Memory B cell (primary cell): ENCODE measurements around the gene METRNL.
"Not testable (repeated sequence)": the region's sequence is repeated elsewhere in the genome, so short reads cannot be mapped to it uniquely, and the experiment has no call there.

Experiments used
- ATAC-seq: fragments of 150-1000 bp; cut with Tn5 transposase; 2 replicates; pipeline ENCODE4 v1.10.0; 2021; ENCODE audit warnings: low read depth, mild to moderate bottlenecking, moderate library complexity
- DNase-seq, 2 donors: peaks; one replicate each; pipeline ENCODE4 v3.0.0; 2022; ENCODE audit warnings: low spot score in 2 of 2
- H3K27ac Mint-ChIP-seq: one replicate; pipeline ENCODE4 v1.8.0; 2022; ENCODE audit warnings: mild to moderate bottlenecking, moderate library complexity, mixed read lengths
- H3K27me3 Mint-ChIP-seq: one replicate; pipeline ENCODE4 v1.8.0; 2022; ENCODE audit warnings: mixed read lengths
- H3K36me3 Mint-ChIP-seq: one replicate; pipeline ENCODE4 v1.8.0; 2022; ENCODE audit warnings: mild to moderate bottlenecking, mixed read lengths
- H3K4me1 Mint-ChIP-seq: one replicate; pipeline ENCODE4 v1.8.0; 2022; ENCODE audit warnings: mixed read lengths
- H3K4me3 Mint-ChIP-seq: one replicate; pipeline ENCODE4 v1.8.0; 2022; ENCODE audit warnings: mild to moderate bottlenecking, moderate library complexity, mixed read lengths
- H3K9me3 Mint-ChIP-seq: one replicate; pipeline ENCODE4 v1.8.0; 2022; ENCODE audit warnings: mixed read lengths

Gene METRNL

DNA sequence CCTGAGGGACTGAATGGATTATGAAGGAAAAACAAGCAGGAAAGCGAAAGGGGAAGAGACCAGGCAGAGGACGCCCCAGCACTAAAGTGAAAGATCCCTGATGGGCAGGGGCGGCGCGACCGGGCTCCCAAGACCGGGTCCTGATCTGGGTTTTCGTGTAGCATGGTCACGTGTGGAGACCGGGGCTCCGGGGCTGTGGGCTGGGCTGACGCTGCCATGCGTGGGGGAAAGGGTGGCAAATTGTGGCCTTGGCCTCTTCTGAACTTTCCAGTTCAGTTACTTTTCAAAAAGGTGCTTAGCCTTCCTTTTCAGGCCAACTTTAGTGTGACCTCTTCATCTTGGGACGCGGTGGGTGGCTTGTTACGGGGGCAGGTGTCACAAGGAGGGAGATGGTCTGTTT lies 57.5 kb downstream of the METRNL start:
- Mint-ChIP-seq H3K9me3 (no peaks in the 10 kb centered on the region), H3K36me3 (no peaks in the 10 kb centered on the region), H3K27ac (no peak overlapping the region), H3K27me3 (peaks cover 8% of the 10 kb centered on the region), H3K4me1 (no peaks in the 10 kb centered on the region), H3K4me3 (no peak overlapping the region)
- ATAC-seq (no peak), DNase-seq (no peak)

DNA sequence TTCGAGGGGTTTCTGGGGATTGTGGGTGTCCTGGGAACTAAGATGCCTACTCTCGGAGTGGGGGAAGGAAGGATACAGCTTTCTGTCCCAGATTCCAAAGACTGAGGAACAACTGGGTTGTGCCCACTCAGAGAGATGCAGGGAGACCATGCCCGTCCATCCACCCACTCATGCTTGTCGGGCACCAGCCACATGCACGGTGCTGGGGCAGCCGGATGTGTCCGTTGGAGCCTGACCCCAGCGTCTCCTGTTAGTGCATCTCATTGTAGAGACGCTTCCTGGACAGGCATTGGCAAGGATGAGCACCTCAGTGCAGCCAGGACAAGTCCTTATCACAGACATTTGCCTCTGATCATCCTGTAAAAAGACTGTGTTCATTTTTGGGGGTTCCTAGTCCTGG lies 58.1 kb downstream of the METRNL start:
- H3K4me3 Mint-ChIP-seq: no peak overlapping the region
- DNase-seq (no peak), ATAC-seq (no peak)
- no peaks in the 10 kb centered on the region for H3K4me1 Mint-ChIP-seq
- no peaks in the 10 kb centered on the region for H3K36me3 Mint-ChIP-seq
- peaks cover 7% of the 10 kb centered on the region for H3K27me3 Mint-ChIP-seq
- H3K27ac Mint-ChIP-seq: no peak overlapping the region
- H3K9me3 Mint-ChIP-seq: peaks cover 3% of the 10 kb centered on the region

GRCh38 chr17:83138820-83139219 lies 59.4 kb downstream of the METRNL start:
- Mint-ChIP-seq H3K27ac (no peak overlapping the region), H3K4me1 (no peaks in the 10 kb centered on the region), H3K9me3 (peaks cover 4% of the 10 kb centered on the region), H3K27me3 (peaks cover 8% of the 10 kb centered on the region), H3K36me3 (no peaks in the 10 kb centered on the region), H3K4me3 (no peak overlapping the region)
- ATAC-seq: no peak
- no peak for DNase-seq

DNA sequence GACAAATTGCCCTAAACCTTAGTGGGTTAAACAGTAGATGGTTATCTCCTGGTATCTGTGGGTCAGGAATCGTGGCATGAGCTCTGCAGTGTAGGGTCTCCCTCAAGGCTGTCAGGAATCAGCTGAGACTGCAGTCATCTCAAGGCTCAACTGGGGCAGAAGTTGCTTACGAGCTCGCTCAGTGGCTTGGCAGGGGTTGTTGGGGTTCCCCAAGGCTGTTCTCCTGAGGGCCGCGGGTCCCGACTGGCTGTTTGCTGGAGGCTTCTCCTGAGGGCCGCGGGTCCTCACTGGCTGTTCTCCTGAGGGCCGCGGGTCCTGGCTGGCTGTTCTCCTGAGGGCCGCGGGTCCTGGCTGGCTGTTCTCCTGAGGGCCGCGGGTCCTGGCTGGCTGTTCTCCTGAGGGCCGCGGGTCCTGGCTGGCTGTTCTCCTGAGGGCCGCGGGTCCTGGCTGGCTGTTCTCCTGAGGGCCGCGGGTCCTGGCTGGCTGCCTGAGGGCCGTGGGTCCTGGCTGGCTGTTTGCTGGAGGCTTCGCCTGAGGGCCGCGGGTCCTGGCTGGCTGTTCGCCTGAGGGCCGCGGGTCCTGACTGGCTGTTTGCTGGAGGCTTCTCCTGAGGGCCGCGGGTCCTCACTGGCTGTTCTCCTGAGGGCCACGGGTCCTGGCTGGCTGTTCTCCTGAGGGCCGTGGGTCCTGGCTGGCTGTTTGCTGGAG lies 60.3 kb downstream of the METRNL start:
- not testable (repeated sequence) for DNase-seq, H3K27me3 Mint-ChIP-seq, H3K27ac Mint-ChIP-seq, H3K36me3 Mint-ChIP-seq, H3K9me3 Mint-ChIP-seq, H3K4me3 Mint-ChIP-seq, ATAC-seq, H3K4me1 Mint-ChIP-seq

DNA sequence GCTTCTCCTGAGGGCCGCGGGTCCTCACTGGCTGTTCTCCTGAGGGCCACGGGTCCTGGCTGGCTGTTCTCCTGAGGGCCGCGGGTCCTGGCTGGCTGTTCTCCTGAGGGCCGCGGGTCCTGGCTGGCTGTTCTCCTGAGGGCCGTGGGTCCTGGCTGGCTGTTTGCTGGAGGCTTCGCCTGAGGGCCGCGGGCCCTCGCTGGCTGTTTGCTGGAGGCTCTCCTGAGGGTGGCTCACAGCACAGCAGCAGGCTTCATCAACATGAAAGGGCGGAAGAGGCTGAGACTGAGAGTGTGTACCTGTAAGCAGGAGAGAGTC lies 60.8 kb downstream of the METRNL start:
- H3K4me3 Mint-ChIP-seq, H3K4me1 Mint-ChIP-seq, H3K36me3 Mint-ChIP-seq, H3K27me3 Mint-ChIP-seq, H3K27ac Mint-ChIP-seq, H3K9me3 Mint-ChIP-seq, ATAC-seq, DNase-seq: not testable (repeated sequence)

- Mint-ChIP-seq H3K4me1 (no peaks in the 10 kb centered on the region), H3K4me3 (no peak overlapping the region), H3K9me3 (peaks cover 7% of the 10 kb centered on the region), H3K27ac (no peak overlapping the region), H3K36me3 (no peaks in the 10 kb centered on the region), H3K27me3 (peaks cover 5% of the 10 kb centered on the region)
- ATAC-seq (no peak), DNase-seq (no peak)
Measured at GRCh38 chr17:83142619-83143018, 63.2 kb downstream of the METRNL start.

DNA sequence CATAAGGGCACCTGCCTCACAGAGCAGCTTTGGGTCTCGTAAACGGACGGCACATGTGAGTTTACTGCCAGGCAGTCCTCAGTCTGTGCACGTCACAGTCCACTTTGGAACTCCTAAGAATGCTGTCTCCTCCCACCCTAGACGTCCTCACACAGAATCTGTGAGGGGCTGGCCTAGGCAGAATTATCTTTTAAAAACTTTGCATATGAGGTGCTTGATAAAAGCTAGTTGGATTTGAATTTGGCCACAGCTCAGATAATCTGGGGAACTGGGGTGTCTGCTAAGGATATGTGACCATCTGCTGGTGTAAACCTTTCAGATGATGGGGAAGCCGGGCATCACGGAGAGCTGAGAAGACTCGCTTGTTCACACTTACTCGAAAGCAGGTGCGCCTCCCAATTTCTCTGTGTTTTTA lies 64.4 kb downstream of the METRNL start:
- no peaks in the 10 kb centered on the region for H3K4me1 Mint-ChIP-seq
- peaks cover 7% of the 10 kb centered on the region for H3K9me3 Mint-ChIP-seq
- no peaks in the 10 kb centered on the region for H3K36me3 Mint-ChIP-seq
- DNase-seq (no peak), ATAC-seq (no peak)
- H3K4me3 Mint-ChIP-seq: no peak overlapping the region
- peaks cover 5% of the 10 kb centered on the region for H3K27me3 Mint-ChIP-seq
- no peak overlapping the region for H3K27ac Mint-ChIP-seq
